ENCODE measurements around the gene SCGB1A1.

DNA sequence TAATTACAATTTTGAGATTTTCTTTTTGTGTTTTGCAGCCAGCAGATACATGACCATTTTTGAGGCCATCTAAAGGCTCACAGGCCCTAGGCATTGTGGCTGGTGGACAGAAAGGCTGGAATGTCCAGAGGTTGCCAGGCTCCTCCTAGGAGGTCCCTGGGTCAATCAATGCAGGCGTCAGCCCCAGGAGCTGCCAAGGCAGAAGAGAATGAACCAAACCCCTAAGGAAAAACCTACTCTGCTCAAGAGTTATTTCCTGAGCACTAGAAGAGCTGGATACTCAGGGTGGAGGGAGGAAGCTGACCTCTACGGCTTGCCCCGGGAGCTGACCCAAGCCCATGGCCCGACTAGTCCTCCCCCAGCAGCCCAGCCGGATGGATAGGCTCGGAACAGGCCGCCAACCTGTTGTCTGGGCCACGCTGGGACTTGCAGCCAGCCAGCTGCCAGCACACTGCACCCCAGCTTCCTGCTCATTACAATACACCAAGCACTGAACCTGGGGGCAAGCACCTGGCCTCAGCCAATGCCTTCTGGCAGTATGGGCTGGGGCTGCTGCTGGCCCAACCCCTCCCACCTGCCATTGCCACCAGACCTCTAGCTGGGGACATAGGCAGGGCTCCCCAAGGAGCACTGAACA, 5.7 kb upstream of the SCGB1A1 start:
- TF ChIP-seq TARDBP (IDR thresholded peaks at IDR 0.05) = no peak
- TF ChIP-seq SUZ12 (IDR thresholded peaks at IDR 0.05) = no peak
- TF ChIP-seq, protein P1, sequence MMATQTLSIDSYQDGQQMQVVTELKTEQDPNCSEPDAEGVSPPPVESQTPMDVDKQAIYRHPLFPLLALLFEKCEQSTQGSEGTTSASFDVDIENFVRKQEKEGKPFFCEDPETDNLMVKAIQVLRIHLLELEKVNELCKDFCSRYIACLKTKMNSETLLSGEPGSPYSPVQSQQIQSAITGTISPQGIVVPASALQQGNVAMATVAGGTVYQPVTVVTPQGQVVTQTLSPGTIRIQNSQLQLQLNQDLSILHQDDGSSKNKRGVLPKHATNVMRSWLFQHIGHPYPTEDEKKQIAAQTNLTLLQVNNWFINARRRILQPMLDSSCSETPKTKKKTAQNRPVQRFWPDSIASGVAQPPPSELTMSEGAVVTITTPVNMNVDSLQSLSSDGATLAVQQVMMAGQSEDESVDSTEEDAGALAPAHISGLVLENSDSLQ (IDR thresholded peaks at IDR 0.05) = no peak
- TF ChIP-seq HDGF (IDR thresholded peaks at IDR 0.05; ENCODE audit: borderline replicate concordance) = no peak
- TF ChIP-seq ZNF384 (IDR thresholded peaks at IDR 0.05) = no peak
- TF ChIP-seq ARNT (IDR thresholded peaks at IDR 0.05) = no peak
- TF ChIP-seq ELF4 (IDR thresholded peaks at IDR 0.05) = no peak
- TF ChIP-seq FOXK2 (IDR thresholded peaks at IDR 0.05) = no peak
- no peak for TF ChIP-seq BHLHE40 (IDR thresholded peaks at IDR 0.05; ENCODE audit: borderline replicate concordance)
- no peak for TF ChIP-seq SP1 (IDR thresholded peaks at IDR 0.05)
- no peak for TF ChIP-seq FOXM1 (IDR thresholded peaks at IDR 0.05; ENCODE audit: borderline replicate concordance)
- TF ChIP-seq FOXA1 (IDR thresholded peaks at IDR 0.05) = no peak

Data from HEK293T (cell line).